SU-DHL-6 (cell line): Measurements from ENCODE around the gene ACAP2.

Source experiments
- CTCF ChIP-seq: fragments of 200-600 bp; sonication (generic); IDR thresholded peaks from one replicate; pipeline ENCODE4 v1.5.1; 2017; ENCODE audit warnings: antibody characterized with exemption, mild to moderate bottlenecking, low read length, moderate library complexity; ENCODE audit not compliant: insufficient read depth, poor library complexity, severe bottlenecking
- EZH2phosphoT487 ChIP-seq: fragments of 200-600 bp; sonication (generic), shearing (Covaris generic); conservative IDR thresholded peaks from 2 replicates; pipeline ENCODE4 v1.6.1; 2018; ENCODE audit warnings: mild to moderate bottlenecking, antibody characterized with exemption, low read length, moderate library complexity, mixed read lengths

GRCh38 chr3:195475614-195476013 lies 32.8 kb upstream of the ACAP2 start:
- TF ChIP-seq CTCF (no peak), EZH2phosphoT487 (no peak)
